SK-N-SH (cell line): Measurements from ENCODE around the gene SPON2. TPM values are rescaled to one million over a fixed set of nuclear protein-coding genes. Genes with fewer than 3 reads are reported as not detected.

ENCODE experiments used
- CTCF ChIA-PET: fragments of 300-600, 350-600 bp; formaldehyde crosslinking; extraction: SDS; loops from one replicate; lab custom pipeline; 2021; lab: Yijun Ruan, JAX
- POLR2A ChIA-PET: fragments of 350-600 bp; sonication (Branson Sonifier 250); formaldehyde crosslinking; extraction: SDS; loops from one replicate; lab custom pipeline; 2020; ENCODE audit warnings: antibody characterized with exemption, inconsistent platforms; lab: Yijun Ruan, JAX
- DNase-seq: peaks from one replicate; pipeline ENCODE4 v3.0.0; 2012
- H2AFZ ChIP-seq: fragments of 200-600 bp; sonication (generic); 2 replicates; pipeline ENCODE4 v1.8.1; 2016; ENCODE audit warnings: antibody characterized with exemption, mild to moderate bottlenecking, low read depth
- H3F3A ChIP-seq: fragments of 200-600 bp; sonication (generic); replicated peaks from 2 replicates; pipeline ENCODE3; 2016; ENCODE audit warnings: antibody characterized with exemption, mild to moderate bottlenecking; ENCODE audit not compliant: insufficient read depth
- H3K27ac ChIP-seq, 2 experiments: fragments of 200-500 bp in 1 of 2; fragments of 200-600 bp in 1 of 2; sonication (Bioruptor generic) in 1 of 2; sonication (generic), shearing (Covaris generic) in 1 of 2; 2 replicates each; pipeline versions ENCODE4 v1.5.1 to v1.6.1; 2014 to 2016; ENCODE audit warnings: low read depth in 2 of 2, inconsistent platforms in 1 of 2, low read length in 1 of 2, mild to moderate bottlenecking in 1 of 2, mixed read lengths in 1 of 2
- H3K27me3 ChIP-seq: fragments of 200-600 bp; sonication (generic), shearing (Covaris generic); 2 replicates; pipeline ENCODE4 v1.6.1; 2016; ENCODE audit warnings: mixed run types; ENCODE audit not compliant: insufficient read depth
- H3K36me3 ChIP-seq, 2 experiments: fragments of 200-500 bp in 1 of 2; fragments of 200-600 bp in 1 of 2; sonication (Bioruptor generic) in 1 of 2; sonication (generic) in 1 of 2; replicated peaks in 1 of 2; 2 replicates each; pipeline versions ENCODE3 to v1.5.1; 2014 to 2016; ENCODE audit warnings: low read length in 1 of 2, mild to moderate bottlenecking in 1 of 2; ENCODE audit not compliant: insufficient read depth in 2 of 2, control insufficient read depth in 1 of 2
- H3K4me1 ChIP-seq, 2 experiments: fragments of 200-500 bp in 1 of 2; fragments of 200-600 bp in 1 of 2; sonication (Bioruptor generic) in 1 of 2; sonication (generic), shearing (Covaris generic) in 1 of 2; 2 replicates each; pipeline versions ENCODE4 v1.5.1 to v1.6.1; 2014 to 2016; ENCODE audit warnings: low read depth in 1 of 2, low read length in 1 of 2, mixed run types in 1 of 2; ENCODE audit not compliant: insufficient read depth in 2 of 2, control insufficient read depth in 1 of 2
- H3K4me2 ChIP-seq: fragments of 200-600 bp; sonication (generic), shearing (Covaris generic); 2 replicates; pipeline ENCODE4 v1.6.1; 2017; ENCODE audit warnings: mixed run types
- H3K4me3 ChIP-seq, 2 experiments: fragments of 200-500 bp in 1 of 2; fragments of 200-600 bp in 1 of 2; sonication (Bioruptor generic) in 1 of 2; sonication (generic), shearing (Covaris generic) in 1 of 2; 2 replicates each; pipeline versions ENCODE4 v1.5.1 to v1.8.1; 2014 to 2016; ENCODE audit warnings: low read depth in 2 of 2, inconsistent platforms in 1 of 2, low read length in 1 of 2, mild to moderate bottlenecking in 1 of 2, mixed read lengths in 1 of 2, moderate library complexity in 1 of 2
- H3K79me2 ChIP-seq: fragments of 200-600 bp; sonication (generic); 2 replicates; pipeline ENCODE4 v1.8.1; 2017; ENCODE audit warnings: mild to moderate bottlenecking; ENCODE audit not compliant: insufficient read depth
- H3K9ac ChIP-seq: fragments of 200-600 bp; sonication (generic); 2 replicates; pipeline ENCODE4 v1.6.1; 2017; ENCODE audit warnings: mixed run types
- H3K9me2 ChIP-seq: fragments of 200-600 bp; sonication (generic); 2 replicates; pipeline ENCODE4 v1.6.1; 2017; ENCODE audit warnings: mixed run types
- H3K9me3 ChIP-seq: fragments of 200-600 bp; sonication (generic); 2 replicates; pipeline ENCODE4 v1.6.1; 2017; ENCODE audit warnings: mixed run types, mild to moderate bottlenecking, moderate library complexity
- H4K20me1 ChIP-seq: fragments of 200-600 bp; sonication (generic); 2 replicates; pipeline ENCODE4 v1.6.1; 2017; ENCODE audit warnings: mild to moderate bottlenecking, mixed run types; ENCODE audit not compliant: insufficient read depth
- CHD2 ChIP-seq: fragments of 150-350 bp; IDR thresholded peaks from 2 replicates; pipeline ENCODE4 v1.6.1; 2018; ENCODE audit warnings: low read length; ENCODE audit not compliant: partially characterized antibody
- ELF1 ChIP-seq: IDR thresholded peaks from 2 replicates; pipeline ENCODE4 v1.4.0; 2012
- EP300 ChIP-seq, 2 experiments: IDR thresholded peaks; 2 replicates each; pipeline versions ENCODE4 v1.4.0 to v1.6.1; 2012; ENCODE audit warnings: borderline replicate concordance in 1 of 2, low read depth in 1 of 2, low read length in 1 of 2
- EZH2phosphoT487 ChIP-seq: fragments of 200-600 bp; sonication (generic); IDR thresholded peaks from 2 replicates; pipeline ENCODE4 v1.6.1; 2017; ENCODE audit warnings: low read depth, mixed run types, mild to moderate bottlenecking, antibody characterized with exemption, moderate library complexity, borderline replicate concordance
- FOSL2 ChIP-seq: IDR thresholded peaks from 2 replicates; pipeline ENCODE4 v1.4.0; 2012; ENCODE audit warnings: low read depth, mild to moderate bottlenecking, moderate library complexity, borderline replicate concordance
- FOXJ3 ChIP-seq: sonication (generic); formaldehyde crosslinking; IDR thresholded peaks from 2 replicates; pipeline ENCODE4 v1.5.1; 2020; ENCODE audit warnings: mild to moderate bottlenecking, missing genetic modification reagents
- FOXM1 ChIP-seq: IDR thresholded peaks from 2 replicates; pipeline ENCODE4 v1.4.0; 2012; ENCODE audit warnings: low read depth, mild to moderate bottlenecking
- GABPA ChIP-seq: IDR thresholded peaks from 2 replicates; pipeline ENCODE4 v1.4.0; 2012; ENCODE audit warnings: low read depth, mild to moderate bottlenecking
- JUND ChIP-seq: IDR thresholded peaks from 2 replicates; pipeline ENCODE4 v1.4.0; 2012
- MEF2A ChIP-seq: IDR thresholded peaks from 2 replicates; pipeline ENCODE4 v1.4.0; 2012; ENCODE audit warnings: low read depth, borderline replicate concordance
- MXI1 ChIP-seq: IDR thresholded peaks from 2 replicates; pipeline ENCODE4 v1.6.1; 2012; ENCODE audit warnings: mild to moderate bottlenecking, low read depth, low read length, improper control_type of control experiment
- POLR2AphosphoS5 ChIP-seq: IDR thresholded peaks from 2 replicates; pipeline ENCODE4 v1.6.1; 2012; ENCODE audit warnings: low read depth, low read length
- RAD21 ChIP-seq: IDR thresholded peaks from 2 replicates; pipeline ENCODE4 v1.6.1; 2012; ENCODE audit warnings: mild to moderate bottlenecking, low read length
- RCOR1 ChIP-seq: fragments of 150-350 bp; IDR thresholded peaks from 2 replicates; pipeline ENCODE4 v1.6.1; 2017; ENCODE audit warnings: antibody characterized with exemption, low read length
- RXRA ChIP-seq: IDR thresholded peaks from 2 replicates; pipeline ENCODE4 v1.4.0; 2012; ENCODE audit warnings: low read depth, mild to moderate bottlenecking, borderline replicate concordance
- SMC3 ChIP-seq: IDR thresholded peaks from 2 replicates; pipeline ENCODE4 v1.6.1; 2012; ENCODE audit warnings: low read depth, low read length, improper control_type of control experiment
- TAF1 ChIP-seq: IDR thresholded peaks from 2 replicates; pipeline ENCODE4 v1.6.1; 2012; ENCODE audit warnings: low read depth, mild to moderate bottlenecking, low read length, moderate library complexity, borderline replicate concordance
- TCF12 ChIP-seq: IDR thresholded peaks from 2 replicates; pipeline ENCODE4 v1.4.0; 2012
- WGBS: methylation state at CpG from one replicate; pipeline ENCODE4 v1.1.6; 2017; ENCODE audit warnings: low lambda C conversion rate; 5-methylcytosine and 5-hydroxymethylcytosine counted together
- polyA plus RNA-seq, 3 experiments: library from polyadenylated mRNA; depleted of rRNA; stranded (reverse); fragments of >200 nt; gene quantifications; 2 replicates each; pipeline ENCODE4 v1.2.3, GENCODE V29; 2012
- TF ChIP-seq, protein P1 (sequence below): IDR thresholded peaks from 2 replicates; pipeline ENCODE4 v1.4.0; 2012; ENCODE audit warnings: low read depth, borderline replicate concordance
- TF ChIP-seq, protein P2 (sequence below): IDR thresholded peaks from 2 replicates; pipeline ENCODE4; 2012
- TF ChIP-seq, protein P3 (sequence below): IDR thresholded peaks from 2 replicates; pipeline ENCODE4 v1.4.0; 2012; ENCODE audit warnings: low read depth
- TF ChIP-seq, protein P4 (sequence below): fragments of 150-350 bp; IDR thresholded peaks from 2 replicates; pipeline ENCODE4 v1.6.1; 2017; ENCODE audit warnings: antibody characterized with exemption, low read length, low read depth, borderline replicate concordance
- TF ChIP-seq, protein P5 (sequence below): IDR thresholded peaks from 2 replicates; pipeline ENCODE4 v1.4.0; 2012; ENCODE audit warnings: low read depth, borderline replicate concordance

Gene SPON2
- polyA plus RNA-seq, 1 of the 3 experiments (the other 2 are of a cell fraction): 11.4 TPM

DNA sequence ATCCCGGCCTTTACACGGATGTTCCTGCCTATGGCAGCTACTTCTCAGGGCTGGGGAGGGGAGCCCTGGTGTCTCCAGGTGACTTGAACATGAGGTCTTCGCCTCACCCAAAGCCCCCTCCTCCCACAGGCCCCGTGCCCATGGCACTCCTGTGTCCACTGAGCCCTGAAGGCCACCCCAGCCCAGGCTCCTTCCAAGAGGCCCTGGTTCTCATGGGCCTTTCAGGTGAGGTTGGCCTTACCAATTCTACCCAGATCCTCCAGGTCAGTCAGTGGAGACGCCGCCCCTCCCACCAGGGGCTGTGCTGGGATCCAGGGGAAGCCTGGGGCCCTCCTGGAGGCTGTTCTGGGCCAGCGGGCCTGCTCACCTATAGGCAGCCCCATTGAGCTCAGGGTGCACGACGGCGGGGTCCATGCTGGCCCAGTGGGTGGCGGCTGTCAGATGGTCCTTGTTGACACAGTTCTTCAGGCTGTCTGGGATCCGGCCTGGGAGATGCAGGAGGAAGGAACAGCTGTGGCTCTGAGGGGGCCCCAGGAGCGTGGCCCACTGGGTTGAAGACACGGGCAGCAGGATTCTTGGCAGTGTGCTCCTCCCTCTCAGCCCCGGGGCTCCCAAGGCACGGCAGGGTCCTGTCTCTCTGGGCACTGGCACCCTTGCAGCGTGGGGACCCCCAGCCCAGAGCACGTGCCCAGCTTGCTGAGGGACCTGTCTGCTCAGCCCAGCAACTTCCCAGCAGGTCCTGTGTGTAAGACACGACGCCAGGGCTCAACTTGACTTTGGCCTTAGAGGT, 40.4 kb upstream of the SPON2 start:
- ChIA-PET CTCF (no interaction called here), POLR2A (no interaction called here)
- no peak overlapping the region; a peak in 1 of 4 replicates for H3K27ac ChIP-seq
- H3K27me3 ChIP-seq: no peaks in the 10 kb centered on the region
- no peaks in the 10 kb centered on the region for H3K9me2 ChIP-seq
- H3K4me3 ChIP-seq: no peak overlapping the region
- H4K20me1 ChIP-seq: no peaks in the 10 kb centered on the region
- no peaks in the 10 kb centered on the region for H3K79me2 ChIP-seq
- TF ChIP-seq SMC3 (no peak), FOXM1 (no peak), MEF2A (no peak), CHD2 (no peak), EP300 (IDR thresholded peaks at IDR 0.05; ENCODE audit: borderline replicate concordance in 1 of 2, low read depth in 1 of 2, low read length in 1 of 2) (no peak), FOXJ3 (CRISPR knock-in tag) (no peak), JUND (no peak), FOSL2 (no peak), GABPA (no peak), POLR2AphosphoS5 (no peak), MXI1 (no peak)
- TF ChIP-seq, protein P1, sequence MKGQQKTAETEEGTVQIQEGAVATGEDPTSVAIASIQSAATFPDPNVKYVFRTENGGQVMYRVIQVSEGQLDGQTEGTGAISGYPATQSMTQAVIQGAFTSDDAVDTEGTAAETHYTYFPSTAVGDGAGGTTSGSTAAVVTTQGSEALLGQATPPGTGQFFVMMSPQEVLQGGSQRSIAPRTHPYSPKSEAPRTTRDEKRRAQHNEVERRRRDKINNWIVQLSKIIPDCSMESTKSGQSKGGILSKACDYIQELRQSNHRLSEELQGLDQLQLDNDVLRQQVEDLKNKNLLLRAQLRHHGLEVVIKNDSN: no peak
- TF ChIP-seq, protein P2, sequence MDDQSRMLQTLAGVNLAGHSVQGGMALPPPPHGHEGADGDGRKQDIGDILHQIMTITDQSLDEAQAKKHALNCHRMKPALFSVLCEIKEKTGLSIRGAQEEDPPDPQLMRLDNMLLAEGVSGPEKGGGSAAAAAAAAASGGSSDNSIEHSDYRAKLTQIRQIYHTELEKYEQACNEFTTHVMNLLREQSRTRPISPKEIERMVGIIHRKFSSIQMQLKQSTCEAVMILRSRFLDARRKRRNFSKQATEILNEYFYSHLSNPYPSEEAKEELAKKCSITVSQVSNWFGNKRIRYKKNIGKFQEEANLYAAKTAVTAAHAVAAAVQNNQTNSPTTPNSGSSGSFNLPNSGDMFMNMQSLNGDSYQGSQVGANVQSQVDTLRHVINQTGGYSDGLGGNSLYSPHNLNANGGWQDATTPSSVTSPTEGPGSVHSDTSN: no peak
- no peak overlapping the region for H2AFZ ChIP-seq
- no peak overlapping the region for H3K4me2 ChIP-seq
- H3K9ac ChIP-seq: no peak overlapping the region
- DNase-seq: no peak
- peaks cover 0 to 35% of the 10 kb centered on the region in 2 experiments; a peak in 1 of 4 replicates for H3K4me1 ChIP-seq
- WGBS: 95% methylated on average over 4 of the region's 20 CpGs
- H3K9me3 ChIP-seq: no peaks in the 10 kb centered on the region
- H3K36me3 ChIP-seq: peaks cover 4 to 62% of the 10 kb centered on the region in 2 experiments
- H3F3A ChIP-seq: no peaks in the 10 kb centered on the region

DNA sequence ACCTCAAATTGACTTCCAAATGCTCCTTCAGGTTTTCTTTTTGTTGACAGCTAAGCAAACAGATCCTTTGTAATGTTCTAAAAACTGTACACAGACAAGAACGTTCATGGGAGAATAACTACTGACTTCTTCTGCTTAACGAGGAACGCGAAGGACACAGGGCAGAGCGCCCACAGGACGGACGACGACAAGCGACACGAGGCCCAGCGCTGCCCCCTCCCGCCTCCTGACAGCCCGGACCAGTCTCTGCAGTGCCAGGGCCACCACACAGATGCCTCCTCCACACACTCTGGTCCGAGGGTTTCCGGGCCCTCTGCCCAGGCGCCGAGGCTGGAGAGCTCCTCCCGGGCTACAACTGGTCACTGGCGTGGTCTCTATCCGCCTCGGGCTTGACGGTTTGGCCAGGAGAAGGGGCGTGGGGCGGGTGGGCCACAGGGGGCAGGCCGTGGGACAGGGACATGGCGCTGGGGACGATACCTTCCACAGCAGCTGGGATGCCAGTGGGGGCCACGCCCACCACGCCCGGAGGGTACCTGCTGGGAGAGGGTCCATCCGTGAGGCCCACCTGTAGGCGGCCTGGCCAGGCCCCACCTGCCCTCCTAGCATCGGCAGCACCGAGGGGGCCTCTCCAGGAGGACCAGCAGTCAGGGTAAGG, 39.6 kb upstream of the SPON2 start:
- CTCF ChIA-PET: interaction anchor here (1.0 kb wide), 1 partner anchor 22 kb away, joined by 3 read pairs; no protein-coding TSS in a partner anchor

More for the DNA sequence above, 39.6 kb upstream of the SPON2 start:
- H3K9me3 ChIP-seq: no peaks in the 10 kb centered on the region
- no peaks in the 10 kb centered on the region for H3K79me2 ChIP-seq
- H3K4me2 ChIP-seq: no peak overlapping the region
- H3K27ac ChIP-seq: no peak overlapping the region
- no peak overlapping the region for H2AFZ ChIP-seq
- no peak overlapping the region for H3K4me3 ChIP-seq
- H3K4me1 ChIP-seq: peaks cover 0 to 38% of the 10 kb centered on the region in 2 experiments; a peak in 1 of 4 replicates
- no peak overlapping the region for H3K9ac ChIP-seq
- WGBS: 95% methylated on average over 24 of the region's 34 CpGs
- POLR2A ChIA-PET: no interaction called here
- peaks cover 4 to 54% of the 10 kb centered on the region in 2 experiments for H3K36me3 ChIP-seq
- H3F3A ChIP-seq: no peaks in the 10 kb centered on the region
- no peak for DNase-seq
- H3K27me3 ChIP-seq: no peaks in the 10 kb centered on the region
- TF ChIP-seq ELF1 (no peak), TCF12 (no peak), RXRA (no peak), TAF1 (no peak), RCOR1 (no peak), EZH2phosphoT487 (no peak), RAD21 (no peak), SMC3 (no peak), FOXM1 (no peak), GABPA (no peak)
- TF ChIP-seq, protein P3, sequence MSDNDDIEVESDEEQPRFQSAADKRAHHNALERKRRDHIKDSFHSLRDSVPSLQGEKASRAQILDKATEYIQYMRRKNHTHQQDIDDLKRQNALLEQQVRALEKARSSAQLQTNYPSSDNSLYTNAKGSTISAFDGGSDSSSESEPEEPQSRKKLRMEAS: no peak
- TF ChIP-seq, protein P4, sequence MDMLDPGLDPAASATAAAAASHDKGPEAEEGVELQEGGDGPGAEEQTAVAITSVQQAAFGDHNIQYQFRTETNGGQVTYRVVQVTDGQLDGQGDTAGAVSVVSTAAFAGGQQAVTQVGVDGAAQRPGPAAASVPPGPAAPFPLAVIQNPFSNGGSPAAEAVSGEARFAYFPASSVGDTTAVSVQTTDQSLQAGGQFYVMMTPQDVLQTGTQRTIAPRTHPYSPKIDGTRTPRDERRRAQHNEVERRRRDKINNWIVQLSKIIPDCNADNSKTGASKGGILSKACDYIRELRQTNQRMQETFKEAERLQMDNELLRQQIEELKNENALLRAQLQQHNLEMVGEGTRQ: no peak
- TF ChIP-seq, protein P5, sequence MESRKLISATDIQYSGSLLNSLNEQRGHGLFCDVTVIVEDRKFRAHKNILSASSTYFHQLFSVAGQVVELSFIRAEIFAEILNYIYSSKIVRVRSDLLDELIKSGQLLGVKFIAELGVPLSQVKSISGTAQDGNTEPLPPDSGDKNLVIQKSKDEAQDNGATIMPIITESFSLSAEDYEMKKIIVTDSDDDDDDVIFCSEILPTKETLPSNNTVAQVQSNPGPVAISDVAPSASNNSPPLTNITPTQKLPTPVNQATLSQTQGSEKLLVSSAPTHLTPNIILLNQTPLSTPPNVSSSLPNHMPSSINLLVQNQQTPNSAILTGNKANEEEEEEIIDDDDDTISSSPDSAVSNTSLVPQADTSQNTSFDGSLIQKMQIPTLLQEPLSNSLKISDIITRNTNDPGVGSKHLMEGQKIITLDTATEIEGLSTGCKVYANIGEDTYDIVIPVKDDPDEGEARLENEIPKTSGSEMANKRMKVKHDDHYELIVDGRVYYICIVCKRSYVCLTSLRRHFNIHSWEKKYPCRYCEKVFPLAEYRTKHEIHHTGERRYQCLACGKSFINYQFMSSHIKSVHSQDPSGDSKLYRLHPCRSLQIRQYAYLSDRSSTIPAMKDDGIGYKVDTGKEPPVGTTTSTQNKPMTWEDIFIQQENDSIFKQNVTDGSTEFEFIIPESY: no peak
- no peaks in the 10 kb centered on the region for H3K9me2 ChIP-seq
- H4K20me1 ChIP-seq: no peaks in the 10 kb centered on the region
